Measurements from ENCODE around the gene RAPGEF4. TPM values are rescaled to one million over a fixed set of nuclear protein-coding genes. Genes with fewer than 3 reads are reported as not detected.

The RAPGEF4 gene
- total and polyA plus RNA-seq, 2 of the 8 experiments (the other 6 are each of a cell fraction or from before 2014, with no cell fraction given) = 1.2 to 2.6 TPM

DNA sequence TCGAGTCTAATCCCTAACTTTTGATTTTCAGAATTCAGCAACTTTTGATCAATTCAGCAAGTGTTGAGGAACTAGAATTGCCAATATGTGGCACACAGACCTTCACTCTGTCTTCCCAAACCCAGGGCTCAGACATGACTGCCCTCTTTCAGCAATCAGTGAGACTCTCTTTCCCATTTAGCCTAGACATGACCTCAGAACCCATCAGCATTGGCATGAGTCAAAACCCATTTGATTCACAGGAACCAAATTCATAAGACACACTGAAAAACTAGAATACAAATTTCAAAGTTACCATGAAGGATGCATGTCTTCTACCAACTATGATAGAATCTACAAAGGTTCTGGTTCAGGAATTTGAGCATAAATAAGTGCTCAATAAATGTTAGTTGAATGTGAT is 226.4 kb downstream of the RAPGEF4 start (continued):
- TF ChIP-seq ATF3 (IDR thresholded peaks at IDR 0.05; ENCODE audit: insufficient read depth, low read depth, low read length) (no peak), CEBPB (IDR thresholded peaks at IDR 0.05; ENCODE audit: low read depth, low read length) (no peak), CBX5 (IDR thresholded peaks at IDR 0.05; ENCODE audit: low read depth, low read length) (no peak), CBX8 (IDR thresholded peaks at IDR 0.05; ENCODE audit: borderline replicate concordance, low read depth, low read length) (no peak), BRCA1 (IDR thresholded peaks at IDR 0.05; ENCODE audit: low read depth, low read length) (no peak), PHF8 (conservative IDR thresholded peaks at IDR 0.05; ENCODE audit: low read depth, low read length) (no peak)

Measured in H1 (cell line).